Inferior parietal cortex (tissue), 1 donor: ENCODE data around the gene CC2D2A.

Source experiments
- DNase-seq: peaks from one replicate; pipeline ENCODE4 v3.0.0-alpha.2; 2016; ENCODE audit errors: extremely low spot score

The CC2D2A gene

DNA sequence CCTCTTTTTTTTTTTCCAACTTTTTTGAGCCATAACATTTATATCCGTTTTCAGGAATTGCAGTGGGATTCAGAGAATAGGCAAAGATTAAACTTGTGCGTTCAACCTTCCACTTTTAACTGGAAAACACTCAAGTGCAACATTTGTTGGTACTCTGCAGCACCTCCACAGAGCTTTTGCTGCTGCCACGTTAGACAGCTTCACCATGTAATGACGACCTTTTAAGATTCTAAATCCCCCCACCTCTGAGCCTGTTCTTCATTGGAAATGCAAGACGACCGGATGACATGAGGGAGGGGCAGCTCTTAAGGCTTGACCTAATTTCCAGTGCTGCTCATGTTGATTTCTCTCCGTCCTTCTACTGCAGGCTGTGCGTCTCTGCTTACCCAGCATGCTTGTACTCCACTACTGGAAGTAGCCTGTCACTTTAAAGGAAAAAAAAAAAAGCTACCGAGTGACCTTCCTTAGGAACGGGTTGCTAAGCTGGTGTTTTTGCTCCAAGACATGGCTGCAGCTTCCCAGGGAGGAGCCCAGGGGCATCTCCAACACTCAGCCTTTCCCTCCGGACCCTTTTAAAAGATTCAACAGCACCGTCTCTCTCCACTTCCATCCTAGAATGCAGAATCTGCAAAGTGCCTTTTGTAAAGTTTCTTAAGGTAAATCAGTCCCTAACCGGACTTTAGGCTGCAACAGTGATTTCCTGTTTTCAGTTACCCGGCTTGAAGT lies at the start of gene CC2D2A:
CC2D2A (plus strand) TSS at position 481 of the 726 bp plus-strand sequence. CDS start 6,051 bp downstream, outside the sequence.
- peak; percentile 54 for DNase-seq

DNA sequence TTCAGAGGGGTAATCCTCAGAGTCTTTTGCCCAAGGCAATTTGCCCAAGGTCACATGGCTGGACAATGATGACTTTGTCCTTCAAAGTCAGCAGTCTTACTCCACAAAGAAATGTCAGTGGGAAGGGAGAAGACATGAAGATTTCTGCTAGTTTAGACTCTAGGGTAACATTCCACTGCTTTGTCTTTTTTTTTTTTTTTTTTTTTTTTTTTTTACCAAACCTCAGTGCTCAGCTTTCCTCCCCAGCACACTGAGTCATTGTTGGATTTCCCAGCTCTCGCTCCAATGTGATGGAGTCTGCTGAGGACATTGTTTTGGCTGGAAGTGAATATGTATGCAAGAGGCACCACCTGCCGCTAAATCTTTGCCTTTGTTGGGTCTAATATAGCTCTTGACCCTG lies 49.0 kb upstream of the CC2D2A start:
- peak; percentile 29 for DNase-seq

DNA sequence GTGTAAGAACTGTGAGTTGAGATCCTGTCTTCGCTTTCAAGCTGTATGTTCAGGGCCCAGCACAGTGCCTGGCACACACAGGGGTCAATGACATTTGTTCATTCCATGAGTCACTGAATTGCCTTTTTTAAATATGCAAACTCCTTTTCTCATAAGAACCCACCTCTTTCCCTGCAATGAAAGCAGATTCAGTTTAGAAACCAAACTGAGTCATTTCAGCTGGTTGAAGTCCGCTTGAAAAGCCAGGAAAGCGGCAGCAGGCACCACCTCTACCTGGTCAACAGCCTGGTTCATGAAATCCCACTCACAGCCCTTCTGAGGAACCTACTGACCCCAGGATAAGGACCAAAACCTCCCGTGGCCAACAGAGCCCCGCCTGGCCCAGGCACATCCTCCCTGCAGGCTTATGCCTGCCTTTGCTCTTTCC lies 46.4 kb upstream of the CC2D2A start:
- no peak for DNase-seq

DNA sequence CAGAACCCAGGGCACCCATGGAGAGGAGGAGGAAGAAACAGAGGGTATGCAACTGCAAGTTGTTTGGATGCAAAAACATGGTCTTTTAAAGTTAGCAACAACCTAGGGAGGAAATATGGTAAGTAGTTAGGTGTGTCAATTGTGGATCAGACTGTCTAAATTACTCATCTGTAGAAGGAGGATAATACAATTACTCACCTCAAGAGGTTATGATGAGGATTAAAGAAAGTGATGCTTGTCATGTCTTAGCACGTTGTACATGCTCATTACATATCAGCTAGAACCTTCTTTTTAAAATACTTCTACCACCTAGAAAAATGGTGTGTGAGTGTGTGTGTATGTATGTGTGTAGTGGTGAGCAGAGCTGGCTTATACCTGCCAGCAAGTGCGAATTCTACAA lies 44.2 kb upstream of the CC2D2A start:
- no peak for DNase-seq

DNA sequence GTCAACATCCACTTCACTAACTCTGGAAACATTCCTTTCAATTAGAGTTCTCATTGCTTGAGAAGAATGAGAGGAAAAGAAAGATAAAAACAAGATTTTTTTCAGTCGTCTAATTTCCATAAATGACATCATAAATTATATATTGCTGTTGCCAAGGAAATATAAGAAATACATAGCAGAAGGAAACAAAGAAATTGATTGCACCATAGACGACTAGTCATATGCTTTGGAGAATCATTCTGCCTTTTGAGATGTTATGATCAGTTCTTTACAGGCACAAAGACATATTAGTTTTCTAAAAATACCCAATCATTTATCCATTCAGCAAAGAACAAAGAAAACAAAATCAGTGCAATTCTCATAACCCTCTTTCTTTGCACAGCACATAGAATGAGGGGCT lies 42.5 kb upstream of the CC2D2A start:
- no peak for DNase-seq

DNA sequence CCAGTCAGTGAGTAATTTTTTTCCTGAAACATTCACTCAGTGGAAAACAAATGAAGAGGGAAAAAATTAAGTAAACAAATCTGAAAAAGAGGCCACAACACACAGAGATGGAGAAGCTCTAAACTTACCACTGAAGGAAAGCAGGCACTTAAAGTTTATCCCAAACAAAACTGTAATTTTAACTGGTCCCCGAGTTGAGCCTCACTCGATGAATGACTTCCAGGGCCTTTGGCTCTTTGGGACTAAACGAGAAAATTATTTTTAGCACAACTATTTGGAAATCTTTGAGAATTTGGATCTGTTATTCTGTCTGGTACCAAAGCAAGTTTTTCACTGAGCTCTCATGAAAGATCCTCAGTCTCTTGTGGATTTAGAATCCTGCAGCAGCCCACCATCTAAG lies 42.0 kb upstream of the CC2D2A start, which contains the start of gene C1QTNF7:
C1QTNF7 (plus strand) TSS at position 333 of the 400 bp plus-strand sequence. CDS start 7,711 bp downstream, outside the sequence.
- DNase-seq, result no peak

DNA sequence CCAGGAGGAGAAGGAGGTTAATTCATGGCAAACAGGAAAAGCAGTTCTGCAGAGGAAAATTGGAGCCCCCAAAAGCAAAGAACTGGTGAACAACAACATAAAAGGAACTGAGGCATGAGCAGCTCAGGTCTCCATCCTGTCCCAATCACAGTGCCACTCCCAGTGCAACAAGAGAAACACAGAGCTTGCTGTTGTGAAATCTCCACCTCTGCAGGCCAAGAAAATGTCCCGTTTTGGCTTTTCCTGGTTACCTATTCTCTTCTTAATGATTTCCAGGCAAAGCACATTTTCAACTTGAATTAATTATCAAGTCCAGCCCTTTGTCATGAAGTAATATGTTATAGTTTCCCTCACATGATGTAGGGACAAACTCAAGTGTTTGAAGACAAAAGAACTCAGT lies 41.1 kb upstream of the CC2D2A start:
- DNase-seq, result no peak

DNA sequence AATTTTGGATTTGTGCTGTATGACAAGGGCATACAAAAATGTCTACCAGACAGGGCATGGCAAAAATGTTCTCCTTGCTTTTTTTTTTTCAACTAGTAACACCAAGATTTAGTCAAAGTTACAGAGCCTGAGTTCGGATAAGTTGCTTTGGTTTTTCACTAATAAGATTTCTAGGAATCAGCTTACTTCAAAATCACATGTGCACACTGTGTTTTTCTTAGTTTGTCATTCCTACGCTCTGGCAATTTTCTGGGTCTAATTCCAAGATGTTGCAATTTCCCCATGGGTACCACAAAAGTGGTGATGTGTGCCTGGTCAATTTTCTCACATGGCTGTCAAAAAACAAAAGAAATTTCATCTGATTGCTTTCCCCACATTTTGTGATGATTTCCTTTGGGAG lies 35.6 kb upstream of the CC2D2A start:
- no peak for DNase-seq

DNA sequence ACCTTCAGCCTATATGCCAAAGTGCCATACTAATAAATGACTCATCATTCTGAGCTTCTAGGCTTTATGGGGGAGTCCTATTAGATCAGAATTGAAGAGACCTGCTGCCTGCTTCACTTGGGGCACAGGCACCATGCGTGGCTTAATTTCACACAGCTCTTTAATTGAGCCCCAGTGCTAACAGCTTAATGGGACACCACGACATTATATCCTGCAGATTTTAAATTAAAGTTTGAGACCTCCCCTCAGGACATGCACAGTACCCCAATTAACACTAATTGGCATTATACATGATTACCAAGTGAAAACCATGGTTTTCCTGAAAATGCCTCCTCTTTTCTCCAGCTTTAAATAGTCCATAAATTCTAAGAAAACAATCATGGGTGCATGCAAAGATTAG lies 35.0 kb upstream of the CC2D2A start:
- DNase-seq, result no peak

DNA sequence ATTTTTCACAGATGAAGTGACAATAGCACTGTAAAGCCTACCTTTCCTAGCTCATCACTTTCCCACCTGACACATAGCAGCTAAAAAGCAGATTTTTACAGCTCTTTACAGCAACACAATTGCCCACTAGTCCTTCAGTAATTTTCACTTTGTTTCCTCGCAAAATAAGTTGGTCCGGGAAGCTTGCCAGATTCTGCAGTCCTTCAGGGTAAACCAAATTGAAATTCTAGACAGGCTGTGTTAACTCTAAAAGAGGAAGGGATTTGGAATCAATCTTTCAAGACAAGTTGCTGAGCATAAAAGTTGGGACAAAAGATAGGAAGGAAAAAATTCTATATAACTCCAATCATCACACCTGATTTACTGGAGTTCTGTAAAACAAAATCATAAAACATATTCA lies 33.2 kb upstream of the CC2D2A start:
- peak; percentile 46 for DNase-seq

DNA sequence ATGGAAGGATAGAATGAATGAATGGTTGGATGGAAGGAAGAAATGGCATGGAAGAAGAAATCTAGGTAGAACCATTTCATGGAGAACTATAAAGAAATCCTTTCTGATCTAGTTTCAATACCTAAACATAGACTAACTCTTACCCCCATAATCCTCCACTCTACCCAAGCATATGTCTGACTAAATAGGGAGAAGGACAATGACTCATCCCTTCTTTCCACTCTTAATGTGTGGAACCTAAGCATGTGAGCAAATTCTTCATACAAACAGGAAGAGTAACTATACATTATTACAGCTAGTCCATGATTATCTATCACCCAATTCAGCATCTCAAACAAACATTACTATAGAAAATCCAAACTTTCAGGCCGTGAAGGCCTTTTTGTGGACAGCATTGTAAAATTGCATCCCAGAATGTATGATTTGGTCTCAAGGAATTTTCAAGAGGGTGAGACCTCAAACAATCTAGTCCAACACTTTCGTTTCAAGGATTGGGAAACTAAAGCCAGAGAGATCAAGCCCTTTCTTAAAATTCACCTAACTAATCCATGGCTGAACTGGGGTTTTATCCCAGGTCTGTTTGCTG lies 30.6 kb upstream of the CC2D2A start:
- DNase-seq, result no peak

DNA sequence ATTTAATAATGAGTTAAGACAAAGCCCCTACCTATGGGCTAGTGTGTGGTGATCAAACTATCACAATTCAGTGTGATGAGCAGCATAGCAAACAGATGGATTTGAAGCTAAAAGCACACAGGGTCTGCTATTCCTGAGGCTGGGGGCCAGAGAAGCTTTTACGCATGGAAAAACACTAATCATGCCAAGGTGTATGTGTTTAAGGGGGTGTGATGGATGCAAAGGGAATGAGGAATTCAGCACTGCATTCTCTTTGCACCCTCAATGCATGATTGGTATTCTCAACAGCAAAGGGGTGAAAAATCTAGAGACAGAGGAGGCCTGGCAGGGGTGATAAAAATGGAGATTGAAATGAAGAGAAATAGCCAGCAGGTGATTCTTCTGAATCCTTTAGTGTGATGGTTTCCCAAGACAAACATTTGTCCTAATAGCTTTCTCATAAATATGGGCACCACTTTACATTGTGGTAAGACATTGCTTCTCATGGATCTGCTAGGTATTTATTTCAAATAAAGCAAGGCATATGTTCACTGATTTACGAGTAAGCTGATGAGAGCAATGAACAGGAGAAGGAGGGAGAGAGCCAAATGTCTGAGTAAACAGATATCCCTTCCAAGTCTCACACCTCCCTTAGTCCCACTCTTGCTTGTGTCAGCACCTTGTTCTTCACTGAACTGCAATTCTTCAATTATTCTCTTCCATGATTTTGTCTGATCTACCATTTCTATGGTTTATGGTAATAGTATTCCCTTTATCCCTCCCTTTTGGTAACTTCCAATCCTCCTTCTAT lies 26.1 kb upstream of the CC2D2A start:
- no peak for DNase-seq

DNA sequence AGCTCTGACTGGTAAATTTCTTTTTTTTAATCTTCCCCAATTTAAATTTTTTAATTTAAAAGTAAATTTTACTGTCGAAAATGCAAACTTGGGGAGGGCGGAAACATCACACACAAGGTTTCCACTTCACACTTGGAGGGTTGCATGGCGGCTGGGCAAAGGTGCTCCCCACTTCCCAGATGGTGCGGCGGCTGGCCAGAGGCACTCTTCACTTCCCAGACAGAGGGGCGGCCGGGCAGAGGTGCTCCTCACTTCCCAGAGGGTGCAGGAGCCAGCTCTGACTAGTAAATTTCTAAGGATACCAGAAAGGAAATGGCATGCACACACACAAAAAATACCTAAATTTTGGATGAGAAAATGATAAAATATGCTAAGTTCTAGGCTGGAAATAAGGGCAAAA lies 25.4 kb upstream of the CC2D2A start:
- DNase-seq, result no peak

DNA sequence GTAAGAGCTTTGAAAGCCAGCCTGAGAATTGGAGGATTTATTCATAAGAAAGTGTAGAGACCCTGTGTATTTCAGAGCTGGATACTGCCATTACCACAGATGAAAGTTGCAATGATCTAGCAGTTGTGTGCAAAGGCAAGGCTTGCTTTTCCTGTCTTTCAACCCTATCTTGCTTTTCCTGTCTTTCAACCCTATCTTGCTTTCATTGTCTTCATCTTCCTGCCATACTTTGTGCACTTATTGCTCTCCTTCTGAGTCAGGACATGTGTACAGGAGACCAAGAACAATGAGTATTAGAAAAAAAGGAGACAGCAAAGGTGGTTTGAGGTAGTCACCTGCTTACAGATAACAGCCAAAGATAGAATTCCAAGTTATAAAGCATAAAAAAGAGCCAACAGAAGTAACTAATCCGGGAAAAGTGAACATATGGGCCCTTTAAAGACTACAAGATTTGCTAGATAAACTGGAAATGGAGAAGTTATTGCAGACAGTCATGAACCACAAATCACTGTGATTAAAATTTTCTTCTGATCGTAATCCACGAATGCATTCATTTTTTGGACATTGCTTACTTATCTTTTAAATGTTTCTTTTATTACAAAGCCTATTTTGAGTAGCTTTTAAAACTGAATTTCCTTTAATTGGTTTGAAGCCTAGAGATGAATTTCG lies 24.7 kb upstream of the CC2D2A start:
- DNase-seq, result no peak

DNA sequence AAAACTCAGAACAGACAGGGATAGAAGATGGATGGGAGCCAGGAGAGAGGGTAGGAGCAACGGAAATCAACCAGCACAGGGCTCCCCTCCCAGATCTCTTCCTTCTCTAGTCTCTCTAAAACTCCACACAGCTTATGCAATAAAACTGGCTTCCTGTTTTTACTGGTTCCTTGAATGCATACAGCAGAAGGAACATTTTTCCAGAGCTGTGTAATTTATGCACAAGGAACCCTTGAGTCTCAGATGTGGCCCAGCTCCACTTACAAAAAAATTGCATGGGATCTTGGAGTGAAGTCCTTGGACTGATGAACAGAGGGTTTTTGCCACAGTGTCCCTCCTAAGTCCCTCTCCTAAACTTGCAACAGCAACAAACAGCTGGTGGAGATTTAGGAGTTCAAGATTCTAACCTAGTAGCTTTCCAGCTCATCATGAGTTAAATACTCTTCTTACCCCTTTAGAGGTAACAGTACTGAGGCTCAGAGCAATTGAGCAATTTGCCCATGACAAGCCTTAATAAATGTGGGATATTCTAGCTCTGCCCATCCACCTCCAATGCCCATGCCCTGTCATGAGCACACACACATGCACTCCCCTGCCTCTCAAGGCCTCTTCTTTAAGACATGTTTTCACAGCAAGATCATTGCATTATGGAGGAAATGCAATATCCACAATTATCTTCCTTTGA lies 18.4 kb upstream of the CC2D2A start:
- no peak for DNase-seq

DNA sequence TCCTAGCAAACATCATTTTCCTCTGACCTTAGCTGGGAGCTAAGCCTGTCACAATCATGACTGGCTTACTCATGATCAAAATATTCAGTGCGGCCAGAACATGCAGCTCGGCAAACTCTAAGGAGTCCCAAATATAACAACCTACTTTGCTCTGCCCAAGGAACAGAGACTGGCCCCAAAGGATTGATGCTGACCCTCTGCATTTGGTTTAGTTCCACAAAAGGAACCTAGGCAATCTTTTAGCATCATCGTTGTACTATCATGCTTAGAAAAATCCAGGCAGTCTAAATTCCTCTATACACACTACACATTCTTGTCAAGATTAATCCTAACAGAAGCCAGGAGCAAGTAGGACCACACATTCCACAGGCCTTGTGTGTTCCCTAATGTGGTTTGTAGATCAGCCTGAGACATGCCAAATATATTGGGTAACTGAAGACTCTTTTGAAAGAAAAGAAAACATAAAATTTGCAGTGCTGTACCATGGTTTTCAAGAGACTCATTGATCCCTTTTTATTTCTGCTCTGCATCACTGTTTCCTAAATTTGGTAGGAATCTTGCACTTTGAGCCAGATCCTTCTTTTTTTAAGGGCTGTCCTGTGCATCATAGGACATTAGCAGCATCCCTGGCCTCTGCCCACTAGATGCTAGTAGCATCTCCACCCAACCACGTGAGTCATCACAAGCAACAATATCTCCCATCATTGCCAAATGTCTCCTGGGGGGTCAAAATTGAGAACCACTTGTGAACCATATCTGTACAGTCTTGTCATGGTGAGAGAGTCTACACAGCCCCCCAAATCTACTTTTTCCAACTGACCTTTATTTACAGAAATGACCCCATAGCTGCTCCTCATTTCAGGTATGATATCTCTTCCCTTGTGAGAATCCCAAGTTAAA lies 17.6 kb upstream of the CC2D2A start:
- DNase-seq, result no peak

DNA sequence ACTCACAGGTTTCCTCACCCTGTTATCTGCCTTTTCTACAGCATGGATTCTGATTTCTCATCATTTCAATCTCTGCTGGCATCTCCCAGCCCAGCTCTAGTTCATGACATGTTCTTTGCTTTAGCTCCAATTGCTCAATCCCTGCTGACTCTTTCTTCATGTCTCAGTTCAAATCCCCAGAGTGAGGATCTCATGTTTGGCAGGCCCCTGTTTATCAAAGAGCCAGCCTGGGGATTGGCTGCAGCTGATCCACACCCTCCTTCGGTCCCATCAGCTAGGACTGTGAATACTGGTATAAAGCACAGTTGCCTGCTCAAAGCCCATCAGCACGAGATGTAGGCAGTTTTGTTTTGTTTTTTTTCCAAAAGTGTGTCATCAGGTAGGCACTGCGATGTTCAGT lies 14.4 kb upstream of the CC2D2A start:
- no peak for DNase-seq

DNA sequence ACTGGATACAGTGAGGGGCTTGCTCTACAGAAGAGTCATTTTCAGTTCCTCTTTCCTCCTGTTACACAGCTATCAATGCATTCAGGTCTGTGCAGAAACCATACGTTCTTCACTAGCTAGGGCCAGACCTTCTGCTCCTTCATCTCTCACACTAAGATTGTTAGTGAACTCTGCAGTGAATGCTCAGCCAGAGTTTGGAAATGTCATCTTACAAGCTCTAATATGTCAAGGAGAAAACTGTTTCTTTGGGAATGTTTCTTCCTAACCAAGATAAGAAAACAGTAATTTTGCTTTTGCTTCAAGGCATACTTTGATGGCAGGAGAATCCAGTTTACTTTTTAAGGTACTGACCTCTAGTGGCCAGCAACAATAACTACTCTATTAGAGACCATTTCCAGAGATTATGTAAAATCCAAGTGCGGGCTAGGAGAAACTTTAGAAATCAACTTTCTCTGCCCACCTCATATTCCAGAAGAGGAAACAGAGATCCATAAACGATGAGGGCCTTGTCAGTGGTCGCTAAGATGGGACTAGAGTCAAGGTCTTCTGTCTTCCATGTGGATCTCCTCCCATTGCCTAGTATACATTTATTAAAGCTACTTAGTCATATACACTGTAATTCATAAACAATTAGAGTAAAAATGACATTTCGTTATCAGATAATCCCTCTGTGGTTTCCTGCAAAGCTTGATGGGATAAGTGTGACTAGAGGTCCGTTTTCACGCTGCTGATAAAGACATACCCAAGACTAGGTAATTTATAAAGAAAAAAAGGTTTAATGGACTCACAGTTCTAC lies 12.1 kb upstream of the CC2D2A start:
- peak; percentile 79 for DNase-seq

DNA sequence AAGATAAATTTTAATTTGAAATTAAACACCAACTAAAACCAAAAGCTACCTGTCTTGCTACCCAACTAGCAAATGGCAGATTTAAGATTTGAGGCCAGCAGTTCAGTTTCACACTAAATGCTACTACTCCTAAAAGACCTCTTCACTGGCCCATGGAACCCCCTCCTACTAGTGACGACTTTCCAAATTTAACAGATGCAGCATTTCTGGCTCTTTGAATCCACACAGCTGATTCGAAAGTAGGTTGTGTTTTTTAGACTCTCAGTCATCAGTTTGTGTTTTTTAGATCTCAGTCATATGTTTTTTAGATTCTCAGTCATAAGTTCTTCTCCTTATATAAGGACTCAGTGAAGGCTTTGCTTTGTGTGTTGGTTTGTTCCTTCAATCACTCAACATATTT lies 11.1 kb upstream of the CC2D2A start:
- DNase-seq, result no peak

DNA sequence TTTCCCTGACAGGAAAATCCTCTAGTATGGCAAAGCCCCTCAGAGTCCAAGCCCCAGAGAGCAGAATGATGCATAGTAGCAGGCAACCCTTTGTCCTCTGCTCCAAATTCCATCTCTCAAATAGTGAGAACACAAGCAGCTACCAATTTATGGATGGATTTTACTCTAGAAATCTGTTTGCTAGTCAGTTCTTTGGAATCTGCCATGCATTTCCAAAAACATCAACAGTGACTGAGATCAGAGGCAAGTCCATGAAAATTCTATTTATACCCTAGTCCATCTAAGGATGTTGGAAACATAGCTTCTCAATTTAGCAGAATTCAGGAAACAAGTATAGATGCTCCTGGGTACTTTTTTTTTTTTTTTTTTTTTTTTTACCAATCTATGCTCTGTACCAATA lies 10.0 kb upstream of the CC2D2A start:
- DNase-seq, result no peak
